IMR-90 (cell line): ENCODE results near the gene GRIA3. TPM values are rescaled to one million over a fixed set of nuclear protein-coding genes. Genes with fewer than 3 reads are reported as not detected.

Experiments used
- ATAC-seq: fragments of 200-7000 bp; cut with Tn5 transposase; 2 replicates; pipeline ENCODE4 v1.9.1; 2020; ENCODE audit warnings: low read depth, mild to moderate bottlenecking, moderate library complexity
- BruUV-seq: library from RNA; stranded (reverse); fragments of 400-500 nt; replicated peaks from 2 replicates; lab custom pipeline; 2021; lab: Mats Ljungman, UMichigan
- CTCF ChIA-PET: fragments of 300-600 bp; formaldehyde crosslinking; extraction: SDS; loops from one replicate; lab custom pipeline; 2021; ENCODE audit warnings: antibody characterized with exemption; lab: Yijun Ruan, JAX
- POLR2A ChIA-PET: fragments of 300-600 bp; sonication (Branson Sonifier 250); formaldehyde crosslinking; loops from one replicate; lab custom pipeline; 2022; ENCODE audit warnings: antibody characterized with exemption; ENCODE audit not compliant: unreplicated experiment; lab: Charles Lee
- DNase-seq: peaks from one replicate; pipeline ENCODE4 v3.0.0; 2013
- H2AFZ ChIP-seq: replicated peaks from 2 replicates; pipeline ENCODE3; 2013; ENCODE audit warnings: low read length, mild to moderate bottlenecking; ENCODE audit not compliant: poor library complexity
- H2AK5ac ChIP-seq: 2 replicates; pipeline ENCODE4 v1.6.1; 2013; ENCODE audit warnings: low read depth, low read length, inconsistent platforms
- H2AK9ac ChIP-seq: replicated peaks from 2 replicates; pipeline ENCODE3; 2013; ENCODE audit warnings: mild to moderate bottlenecking, low read depth, low read length, moderate library complexity; ENCODE audit not compliant: poor library complexity
- H2BK120ac ChIP-seq: 2 replicates; pipeline ENCODE4 v1.6.1; 2013; ENCODE audit warnings: low read depth, low read length, inconsistent platforms
- H2BK15ac ChIP-seq: 3 replicates; pipeline ENCODE4 v1.6.1; 2013; ENCODE audit warnings: low read depth, low read length, inconsistent platforms
- H2BK20ac ChIP-seq: 2 replicates; pipeline ENCODE4 v1.6.1; 2013; ENCODE audit warnings: low read depth, mild to moderate bottlenecking, inconsistent platforms, low read length, moderate library complexity
- H2BK5ac ChIP-seq: 2 replicates; pipeline ENCODE4 v1.6.1; 2013; ENCODE audit warnings: mild to moderate bottlenecking, low read depth, low read length, inconsistent platforms; ENCODE audit not compliant: poor library complexity, severe bottlenecking
- H3K14ac ChIP-seq: replicated peaks from 2 replicates; pipeline ENCODE4 v1.6.1; 2013; ENCODE audit warnings: low read depth, low read length, inconsistent platforms
- H3K18ac ChIP-seq: 2 replicates; pipeline ENCODE4 v1.6.1; 2013; ENCODE audit warnings: low read depth, low read length, control low read depth
- H3K23ac ChIP-seq: 2 replicates; pipeline ENCODE4 v1.6.1; 2013; ENCODE audit warnings: low read depth, low read length, inconsistent platforms
- H3K27ac ChIP-seq: 2 replicates; pipeline ENCODE4 v1.5.1; 2013; ENCODE audit warnings: mild to moderate bottlenecking, control low read depth, low read length; ENCODE audit not compliant: insufficient read depth
- H3K27me3 ChIP-seq: 2 replicates; pipeline ENCODE4 v1.6.1; 2013; ENCODE audit warnings: low read length; ENCODE audit not compliant: control insufficient read depth, insufficient read depth
- H3K36me3 ChIP-seq: 2 replicates; pipeline ENCODE4 v1.6.1; 2013; ENCODE audit warnings: low read length, mixed read lengths; ENCODE audit not compliant: control insufficient read depth, insufficient read depth
- H3K4ac ChIP-seq: 2 replicates; pipeline ENCODE4 v1.6.1; 2013; ENCODE audit warnings: low read depth, low read length, inconsistent platforms
- H3K4me1 ChIP-seq: 2 replicates; pipeline ENCODE4 v1.6.1; 2013; ENCODE audit warnings: low read length, mixed read lengths; ENCODE audit not compliant: control insufficient read depth, insufficient read depth
- H3K4me2 ChIP-seq: 2 replicates; pipeline ENCODE4 v1.6.1; 2013; ENCODE audit warnings: low read depth, mild to moderate bottlenecking, control low read depth, low read length, moderate library complexity
- H3K4me3 ChIP-seq: 2 replicates; pipeline ENCODE4 v1.5.1; 2013; ENCODE audit warnings: low read depth, mild to moderate bottlenecking, control low read depth, low read length, moderate library complexity; ENCODE audit not compliant: insufficient read depth
- H3K56ac ChIP-seq: 2 replicates; pipeline ENCODE4 v1.6.1; 2013; ENCODE audit warnings: low read length, inconsistent platforms; ENCODE audit not compliant: insufficient read depth; ENCODE audit errors: extremely low read depth
- H3K79me1 ChIP-seq, 2 experiments: 2 replicates each; pipeline ENCODE4 v1.6.1; 2013; ENCODE audit warnings: low read length in 2 of 2, inconsistent platforms in 1 of 2, low read depth in 1 of 2
- H3K9ac ChIP-seq: 2 replicates; pipeline ENCODE4 v1.6.1; 2013; ENCODE audit warnings: low read depth, low read length, control low read depth
- H3K9me1 ChIP-seq: 2 replicates; pipeline ENCODE4 v1.6.1; 2013; ENCODE audit warnings: low read length, inconsistent platforms; ENCODE audit not compliant: insufficient read depth
- H3K9me3 ChIP-seq: 2 replicates; pipeline ENCODE4 v1.6.1; 2013; ENCODE audit warnings: low read length; ENCODE audit not compliant: control insufficient read depth, insufficient read depth
- H4K20me1 ChIP-seq: 2 replicates; pipeline ENCODE4 v1.6.1; 2013; ENCODE audit warnings: low read length, inconsistent platforms; ENCODE audit not compliant: insufficient read depth
- H4K5ac ChIP-seq: 2 replicates; pipeline ENCODE4 v1.6.1; 2013; ENCODE audit warnings: mild to moderate bottlenecking, low read depth, low read length, control low read depth
- H4K8ac ChIP-seq, 2 experiments: 2 replicates each; pipeline ENCODE4 v1.6.1; 2013; ENCODE audit warnings: low read depth in 2 of 2, low read length in 2 of 2, control low read depth in 1 of 2, inconsistent platforms in 1 of 2
- H4K91ac ChIP-seq: 2 replicates; pipeline ENCODE4 v1.6.1; 2013; ENCODE audit warnings: low read depth, low read length, inconsistent platforms; ENCODE audit not compliant: insufficient read depth
- BHLHE40 ChIP-seq: fragments of 150-350 bp; IDR thresholded peaks from 2 replicates; pipeline ENCODE4 v1.6.1; 2016; ENCODE audit warnings: mild to moderate bottlenecking, low read depth, low read length
- MAZ ChIP-seq: IDR thresholded peaks from 2 replicates; pipeline ENCODE4 v1.6.1; 2012; ENCODE audit warnings: low read depth, mild to moderate bottlenecking, low read length, improper control_type of control experiment, moderate library complexity, borderline replicate concordance
- RAD21 ChIP-seq: IDR thresholded peaks from 2 replicates; pipeline ENCODE4 v1.6.1; 2012; ENCODE audit warnings: low read length, improper control_type of control experiment
- RFX5 ChIP-seq: IDR thresholded peaks from 2 replicates; pipeline ENCODE4 v1.8.0; 2012; ENCODE audit warnings: low read depth, mild to moderate bottlenecking, low read length, moderate library complexity
- WGBS, 2 experiments: methylation state at CpG; one replicate each; pipeline versions ENCODE4 v1.1.5 to v1.1.7; 2013; ENCODE audit warnings: missing lambda C conversion rate in 2 of 2; ENCODE audit not compliant: insufficient read length in 1 of 2; ENCODE audit errors: extremely low coverage in 2 of 2; 5-methylcytosine and 5-hydroxymethylcytosine counted together
- dilution Hi-C: fragments of 300-500 bp; cut with HindIII; formaldehyde crosslinking; loops from one replicate; pipeline ENCODE4 v1.14.3; 2018; ENCODE audit warnings: low sequenced_read_pairs; ENCODE audit not compliant: unreplicated experiment
- in situ Hi-C: fragments of 300-500 bp; cut with MboI; formaldehyde crosslinking; loops from 3 replicates; pipeline ENCODE4 v1.14.3; 2019; ENCODE audit warnings: low sequenced_read_pairs, inconsistent platforms, mixed read lengths
- intact Hi-C: fragments of 100-400 bp; cut with micrococcal nuclease; formaldehyde crosslinking; loops from 2 replicates; pipeline ENCODE4 v1.10.0; 2022
- polyA plus RNA-seq, 3 experiments: library from polyadenylated mRNA; depleted of rRNA; stranded (reverse); fragments of >200 nt; gene quantifications; 2 replicates each; pipeline ENCODE4 v1.2.3, GENCODE V29; 2012; ENCODE audit warnings: low replicate concordance in 1 of 3
- total RNA-seq: library from RNA; depleted of rRNA; stranded (reverse); fragments of >200 nt; gene quantifications from 2 replicates; pipeline ENCODE4 v1.2.3, GENCODE V29; 2012
- TF ChIP-seq, protein P1 (sequence below): fragments of 150-350 bp; IDR thresholded peaks from 2 replicates; pipeline ENCODE4 v1.6.1; 2016; ENCODE audit warnings: low read depth, mild to moderate bottlenecking, low read length, moderate library complexity, borderline replicate concordance
- TF ChIP-seq, protein P2 (sequence below): conservative IDR thresholded peaks from 2 replicates; pipeline ENCODE4 v1.5.1; 2012; ENCODE audit warnings: mild to moderate bottlenecking, low read depth, low read length, improper control_type of control experiment

GRIA3 gene
- total and polyA plus RNA-seq, 2 of the 4 experiments (the other 2 are of a cell fraction): not detected

DNA sequence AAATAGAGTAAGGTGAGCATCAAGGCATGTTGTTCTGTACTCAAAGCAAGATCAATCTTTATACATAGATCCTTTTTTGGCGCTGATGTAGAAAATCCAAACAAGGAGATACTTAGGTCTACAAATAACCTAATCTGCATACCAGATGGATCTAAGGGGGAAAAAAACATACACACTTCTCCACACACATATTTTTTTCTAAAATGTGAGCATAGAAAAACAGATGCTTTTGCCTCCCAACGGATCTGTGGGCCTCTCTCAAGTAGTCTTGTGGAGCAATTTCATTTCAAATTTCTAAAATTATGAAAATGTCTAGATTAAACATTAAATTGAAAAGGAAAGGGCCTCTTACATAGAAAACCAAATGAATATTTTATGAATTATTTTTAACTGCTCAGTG, 166.1 kb downstream of the GRIA3 start:
- ChIA-PET CTCF (no interaction called here), POLR2A (no interaction called here)
- no peak overlapping the region for H2AFZ ChIP-seq
- intact Hi-C loops (no loop called here), in situ Hi-C loops (no loop called here), dilution Hi-C loops (no loop called here)
- no peaks in the 10 kb centered on the region for H3K9me1 ChIP-seq
- no peak overlapping the region for H3K27ac ChIP-seq
- no peaks in the 10 kb centered on the region for H3K27me3 ChIP-seq
- no peak overlapping the region for H3K9ac ChIP-seq
- no peak overlapping the region for H2BK20ac ChIP-seq
- H3K18ac ChIP-seq: no peak overlapping the region
- no peak overlapping the region for H3K14ac ChIP-seq
- H4K20me1 ChIP-seq: no peaks in the 10 kb centered on the region
- H3K4me1 ChIP-seq: no peaks in the 10 kb centered on the region
- no peak overlapping the region for H3K56ac ChIP-seq
- TF ChIP-seq MAZ: no peak
- no peak for TF ChIP-seq RAD21
- TF ChIP-seq BHLHE40: no peak
- TF ChIP-seq, protein P1, sequence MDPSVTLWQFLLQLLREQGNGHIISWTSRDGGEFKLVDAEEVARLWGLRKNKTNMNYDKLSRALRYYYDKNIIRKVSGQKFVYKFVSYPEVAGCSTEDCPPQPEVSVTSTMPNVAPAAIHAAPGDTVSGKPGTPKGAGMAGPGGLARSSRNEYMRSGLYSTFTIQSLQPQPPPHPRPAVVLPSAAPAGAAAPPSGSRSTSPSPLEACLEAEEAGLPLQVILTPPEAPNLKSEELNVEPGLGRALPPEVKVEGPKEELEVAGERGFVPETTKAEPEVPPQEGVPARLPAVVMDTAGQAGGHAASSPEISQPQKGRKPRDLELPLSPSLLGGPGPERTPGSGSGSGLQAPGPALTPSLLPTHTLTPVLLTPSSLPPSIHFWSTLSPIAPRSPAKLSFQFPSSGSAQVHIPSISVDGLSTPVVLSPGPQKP: no peak
- TF ChIP-seq, protein P2, sequence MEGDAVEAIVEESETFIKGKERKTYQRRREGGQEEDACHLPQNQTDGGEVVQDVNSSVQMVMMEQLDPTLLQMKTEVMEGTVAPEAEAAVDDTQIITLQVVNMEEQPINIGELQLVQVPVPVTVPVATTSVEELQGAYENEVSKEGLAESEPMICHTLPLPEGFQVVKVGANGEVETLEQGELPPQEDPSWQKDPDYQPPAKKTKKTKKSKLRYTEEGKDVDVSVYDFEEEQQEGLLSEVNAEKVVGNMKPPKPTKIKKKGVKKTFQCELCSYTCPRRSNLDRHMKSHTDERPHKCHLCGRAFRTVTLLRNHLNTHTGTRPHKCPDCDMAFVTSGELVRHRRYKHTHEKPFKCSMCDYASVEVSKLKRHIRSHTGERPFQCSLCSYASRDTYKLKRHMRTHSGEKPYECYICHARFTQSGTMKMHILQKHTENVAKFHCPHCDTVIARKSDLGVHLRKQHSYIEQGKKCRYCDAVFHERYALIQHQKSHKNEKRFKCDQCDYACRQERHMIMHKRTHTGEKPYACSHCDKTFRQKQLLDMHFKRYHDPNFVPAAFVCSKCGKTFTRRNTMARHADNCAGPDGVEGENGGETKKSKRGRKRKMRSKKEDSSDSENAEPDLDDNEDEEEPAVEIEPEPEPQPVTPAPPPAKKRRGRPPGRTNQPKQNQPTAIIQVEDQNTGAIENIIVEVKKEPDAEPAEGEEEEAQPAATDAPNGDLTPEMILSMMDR: no peak
- TF ChIP-seq RFX5: no peak
- H2AK9ac ChIP-seq: no peak overlapping the region
- no peak overlapping the region for H3K4ac ChIP-seq
- H4K5ac ChIP-seq: no peak overlapping the region
- no peak overlapping the region for H2AK5ac ChIP-seq
- no peaks in the 10 kb centered on the region for H3K9me3 ChIP-seq
- H3K4me3 ChIP-seq: no peak overlapping the region
- no peak overlapping the region for H3K4me2 ChIP-seq
- ATAC-seq (no peak), DNase-seq (no peak)
- H3K23ac ChIP-seq: no peak overlapping the region
- no TSS peak for BruUV-seq
- no peak overlapping the region for H4K91ac ChIP-seq
- H2BK120ac ChIP-seq: no peak overlapping the region
- no peak overlapping the region for H2BK5ac ChIP-seq
- no peaks in the 10 kb centered on the region for H3K36me3 ChIP-seq
- H4K8ac ChIP-seq: no peak overlapping the region
- WGBS, 2 experiments: no CpG with 5 or more reads among the region's 2 CpGs
- no peaks in the 10 kb centered on the region for H3K79me1 ChIP-seq
- H2BK15ac ChIP-seq: no peak overlapping the region
